GM18519 (cell line): Measurements from ENCODE around the gene MPHOSPH9.
A peak's percentile ranks its signal among the peaks of the same experiment; 100 is the strongest.

ENCODE experiments used
- ATAC-seq: cut with Tn5 transposase; IDR thresholded peaks from one replicate; pipeline ENCODE4 v1.9.1; 2021; ENCODE audit warnings: mild to moderate bottlenecking, moderate library complexity; ENCODE audit not compliant: unreplicated experiment, low FRiP score

Gene MPHOSPH9

GRCh38 chr12:123232807-123233504 is at the start of gene MPHOSPH9, which contains the start of gene MTRFR:
TSS of gene MPHOSPH9 (minus strand) at chr12:123233141. CDS start at chr12:123230364, 2,777 bp downstream.
TSS of gene MTRFR (plus strand) at chr12:123233436. CDS start at chr12:123253675, 20,239 bp downstream.
- ATAC-seq, result peak; percentile 66

GRCh38 chr12:123282111-123282510 is 49.2 kb upstream of the MPHOSPH9 start:
- no peak for ATAC-seq

GRCh38 chr12:123280971-123281370 is 48.0 kb upstream of the MPHOSPH9 start:
- no peak for ATAC-seq

- ATAC-seq, result peak; percentile 80
Observed at GRCh38 chr12:123278101-123278627, 45.2 kb upstream of the MPHOSPH9 start.

- ATAC-seq, result no peak
Observed at GRCh38 chr12:123273166-123273565, 40.2 kb upstream of the MPHOSPH9 start.

- peak; percentile 36 for ATAC-seq
Observed at GRCh38 chr12:123271001-123271668, 38.2 kb upstream of the MPHOSPH9 start.

GRCh38 chr12:123270214-123271000 is 37.5 kb upstream of the MPHOSPH9 start:
- no peak for ATAC-seq

- ATAC-seq, result no peak
Observed at GRCh38 chr12:123269896-123270213, 36.9 kb upstream of the MPHOSPH9 start.

GRCh38 chr12:123269395-123269892 is 36.5 kb upstream of the MPHOSPH9 start:
- no peak for ATAC-seq

GRCh38 chr12:123268850-123269249 is 35.9 kb upstream of the MPHOSPH9 start:
- no peak for ATAC-seq

GRCh38 chr12:123267991-123268843 is 35.3 kb upstream of the MPHOSPH9 start:
- ATAC-seq, result no peak

- ATAC-seq, result no peak
Observed at GRCh38 chr12:123267335-123267920, 34.5 kb upstream of the MPHOSPH9 start.

- ATAC-seq, result no peak
Observed at GRCh38 chr12:123266679-123267277, 33.8 kb upstream of the MPHOSPH9 start.

GRCh38 chr12:123265851-123266678 is 33.1 kb upstream of the MPHOSPH9 start:
- ATAC-seq, result no peak

- no peak for ATAC-seq
Observed at GRCh38 chr12:123264642-123265041, 31.7 kb upstream of the MPHOSPH9 start.

- ATAC-seq, result no peak
Observed at GRCh38 chr12:123263196-123263817, 30.4 kb upstream of the MPHOSPH9 start.

GRCh38 chr12:123261196-123261595 is 28.3 kb upstream of the MPHOSPH9 start:
- ATAC-seq, result no peak

GRCh38 chr12:123260081-123260480 is 27.1 kb upstream of the MPHOSPH9 start:
- ATAC-seq, result no peak
